ENCODE results near the gene TRIP11.

Gene TRIP11

GRCh38 chr14:91953170-91953985 is 86.5 kb downstream of the TRIP11 start:
- DNase-seq, result no peak

GRCh38 chr14:91947475-91948184 is 92.2 kb downstream of the TRIP11 start, which contains the start of gene FBLN5:
FBLN5 (minus strand) TSS chr14:91947694; CDS start chr14:91947229, 465 bp downstream.
- DNase-seq, result peak; percentile 73

- DNase-seq, result no peak
These were observed 93.0 kb downstream of the TRIP11 start for GRCh38 chr14:91946622-91947474.

- DNase-seq, result no peak
These were observed 93.9 kb downstream of the TRIP11 start for GRCh38 chr14:91945751-91946621.

- DNase-seq, result no peak
These were observed 96.9 kb downstream of the TRIP11 start for GRCh38 chr14:91942946-91943345.

- no peak for DNase-seq
These were observed 97.7 kb downstream of the TRIP11 start for GRCh38 chr14:91942128-91942527.

GRCh38 chr14:91940209-91940608 is 99.7 kb downstream of the TRIP11 start:
- no peak for DNase-seq

GRCh38 chr14:91935586-91935985 is 104.3 kb downstream of the TRIP11 start:
- DNase-seq, result no peak

- no peak for DNase-seq
These were observed 105.1 kb downstream of the TRIP11 start for GRCh38 chr14:91934554-91935285.

GRCh38 chr14:91931478-91932088 is 108.3 kb downstream of the TRIP11 start:
- no peak for DNase-seq

GRCh38 chr14:91929700-91930099 is 110.2 kb downstream of the TRIP11 start:
- no peak for DNase-seq

- no peak for DNase-seq
These were observed 112.1 kb downstream of the TRIP11 start for GRCh38 chr14:91927800-91928199.

- DNase-seq, result no peak
These were observed 112.7 kb downstream of the TRIP11 start for GRCh38 chr14:91927191-91927590.

- DNase-seq, result no peak
These were observed 113.5 kb downstream of the TRIP11 start for GRCh38 chr14:91926131-91926890.

GRCh38 chr14:91925727-91926121 is 114.1 kb downstream of the TRIP11 start:
- DNase-seq, result no peak

GRCh38 chr14:91925001-91925726 is 114.7 kb downstream of the TRIP11 start:
- no peak for DNase-seq

- no peak for DNase-seq
These were observed 119.3 kb downstream of the TRIP11 start for GRCh38 chr14:91920526-91920925.

GRCh38 chr14:91919814-91920213 is 120.0 kb downstream of the TRIP11 start:
- DNase-seq, result no peak

- DNase-seq, result no peak
These were observed 121.5 kb downstream of the TRIP11 start for GRCh38 chr14:91918186-91918883.
